ENCODE measurements around the gene MAP7D1.

Gene MAP7D1

GRCh38 chr1:36172017-36172747 lies 16.2 kb downstream of the MAP7D1 start:
- no peak for TF ChIP-seq CTCF (IDR thresholded peaks at IDR 0.05; ENCODE audit: low read depth, low read length)
- DNase-seq (ENCODE audit: low read depth, low spot score), result no peak
- in situ Hi-C loops (cut with HindIII; ENCODE audit: low sequenced_read_pairs), result no loop called here
- no peak overlapping the region for H3K4me3 ChIP-seq (ENCODE audit: low read depth, low read length)

DNA sequence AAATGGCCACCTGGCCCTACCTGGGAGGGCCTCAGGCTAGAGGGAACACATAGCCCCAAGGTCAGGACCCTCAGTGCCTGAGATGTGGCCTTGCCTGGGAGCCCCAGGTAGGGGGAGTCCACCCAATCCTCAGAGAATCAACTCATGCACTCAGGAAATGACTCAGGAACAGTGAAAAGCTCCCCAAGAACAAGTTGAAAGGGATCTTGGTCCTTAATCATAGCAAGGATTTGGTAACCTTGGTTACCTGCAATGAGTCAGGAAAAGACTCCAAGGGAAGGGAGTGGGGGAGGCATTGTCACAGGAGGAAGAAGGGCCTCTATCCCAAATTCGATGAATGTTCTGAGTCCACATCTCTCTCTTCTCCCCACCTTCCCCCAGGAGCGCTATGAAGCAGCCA lies 17.0 kb downstream of the MAP7D1 start:
- peak; percentile 80 for DNase-seq (ENCODE audit: low read depth, low spot score)
- H3K4me3 ChIP-seq (ENCODE audit: low read depth, low read length), result no peak overlapping the region
- no peak for TF ChIP-seq CTCF (IDR thresholded peaks at IDR 0.05; ENCODE audit: low read depth, low read length)
- in situ Hi-C loops (cut with HindIII; ENCODE audit: low sequenced_read_pairs), result no loop called here

DNA sequence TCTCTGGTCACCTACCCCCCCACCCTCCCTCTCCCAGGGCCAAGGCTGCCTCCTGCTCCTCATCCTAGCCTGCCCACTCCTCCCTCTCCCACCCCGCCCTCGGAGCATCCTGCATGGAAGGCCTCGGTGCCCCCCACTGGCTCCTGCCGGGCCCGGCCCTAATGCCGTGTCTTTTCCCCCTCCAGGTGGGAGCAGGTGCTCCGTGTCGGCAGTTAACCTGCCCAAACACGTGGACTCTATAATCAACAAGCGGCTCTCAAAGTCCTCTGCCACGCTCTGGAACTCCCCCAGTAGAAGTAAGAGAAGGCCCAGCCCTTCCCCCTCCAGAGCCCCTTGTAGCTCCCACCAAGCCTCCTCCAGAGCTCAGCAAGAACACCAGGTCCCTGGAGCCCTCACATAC lies 18.8 kb downstream of the MAP7D1 start:
- DNase-seq (ENCODE audit: low read depth, low spot score), result no peak
- in situ Hi-C loops (cut with HindIII; ENCODE audit: low sequenced_read_pairs), result no loop called here
- TF ChIP-seq CTCF (IDR thresholded peaks at IDR 0.05; ENCODE audit: low read depth, low read length), result no peak
- no peak overlapping the region for H3K4me3 ChIP-seq (ENCODE audit: low read depth, low read length)

GRCh38 chr1:36175137-36176095 lies 19.5 kb downstream of the MAP7D1 start:
- H3K4me3 ChIP-seq (ENCODE audit: low read depth, low read length), result no peak overlapping the region
- no peak for TF ChIP-seq CTCF (IDR thresholded peaks at IDR 0.05; ENCODE audit: low read depth, low read length)
- in situ Hi-C loops (cut with HindIII; ENCODE audit: low sequenced_read_pairs), result no loop called here
- peak; percentile 67 for DNase-seq (ENCODE audit: low read depth, low spot score)

- no peak for TF ChIP-seq CTCF (IDR thresholded peaks at IDR 0.05; ENCODE audit: low read depth, low read length)
- no peak for DNase-seq (ENCODE audit: low read depth, low spot score)
- in situ Hi-C loops (cut with HindIII; ENCODE audit: low sequenced_read_pairs), result no loop called here
- H3K4me3 ChIP-seq (ENCODE audit: low read depth, low read length), result no peak overlapping the region
Observed at GRCh38 chr1:36176106-36176949, 20.4 kb downstream of the MAP7D1 start.
